GM19467 (cell line): ENCODE measurements around the gene LIN9.
"Not testable (repeated sequence)": the region's sequence is repeated elsewhere in the genome, so short reads cannot be mapped to it uniquely, and the experiment has no call there.

Experiments used
- ATAC-seq: cut with Tn5 transposase; IDR thresholded peaks from one replicate; pipeline ENCODE4 v1.9.1; 2021; ENCODE audit warnings: mild to moderate bottlenecking, moderate library complexity; ENCODE audit not compliant: unreplicated experiment

The LIN9 gene

GRCh38 chr1:226276077-226276682 lies 32.8 kb downstream of the LIN9 start:
- ATAC-seq: no peak

- ATAC-seq: no peak
These were observed 34.8 kb downstream of the LIN9 start for GRCh38 chr1:226274138-226274537.

- ATAC-seq: not testable (repeated sequence)
These were observed 36.6 kb downstream of the LIN9 start for GRCh38 chr1:226272233-226272902.

GRCh38 chr1:226268421-226269124 lies 40.4 kb downstream of the LIN9 start:
- ATAC-seq: no peak

- no peak for ATAC-seq
These were observed 47.1 kb downstream of the LIN9 start for GRCh38 chr1:226261818-226262217.

- no peak for ATAC-seq
These were observed 53.6 kb downstream of the LIN9 start for GRCh38 chr1:226255380-226255779.

GRCh38 chr1:226253933-226254332 lies 55.0 kb downstream of the LIN9 start:
- no peak for ATAC-seq

- not testable (repeated sequence) for ATAC-seq
These were observed 56.1 kb downstream of the LIN9 start for GRCh38 chr1:226252841-226253240.

- no peak for ATAC-seq
These were observed 58.5 kb downstream of the LIN9 start for GRCh38 chr1:226250511-226250910.

GRCh38 chr1:226248796-226249195 lies 60.2 kb downstream of the LIN9 start:
- ATAC-seq: no peak

- ATAC-seq: no peak
These were observed 60.9 kb downstream of the LIN9 start for GRCh38 chr1:226248091-226248490.

GRCh38 chr1:226239421-226239820 lies 69.5 kb downstream of the LIN9 start:
- ATAC-seq: no peak

- ATAC-seq: no peak
These were observed 72.1 kb downstream of the LIN9 start for GRCh38 chr1:226236826-226237225.

- no peak for ATAC-seq
These were observed 75.2 kb downstream of the LIN9 start for GRCh38 chr1:226233806-226234205.

GRCh38 chr1:226233293-226233692 lies 75.7 kb downstream of the LIN9 start:
- peak; percentile 61 for ATAC-seq

GRCh38 chr1:226226601-226227000 lies 82.4 kb downstream of the LIN9 start:
- no peak for ATAC-seq

- ATAC-seq: peak; percentile 55
These were observed 85.1 kb downstream of the LIN9 start for GRCh38 chr1:226223786-226224244.

GRCh38 chr1:226223157-226223785 lies 85.7 kb downstream of the LIN9 start, which contains the start of gene MIXL1:
MIXL1 (plus strand) TSS chr1:226223664; CDS start chr1:226223682, 18 bp downstream.
- ATAC-seq: peak; percentile 37

- ATAC-seq: no peak
These were observed 86.3 kb downstream of the LIN9 start for GRCh38 chr1:226222686-226223085.

- no peak for ATAC-seq
These were observed 88.3 kb downstream of the LIN9 start for GRCh38 chr1:226220473-226221189.

- no peak for ATAC-seq
These were observed 91.7 kb downstream of the LIN9 start for GRCh38 chr1:226217273-226217672.
